HepG2 (cell line): ENCODE measurements around the gene RELL2. TPM values are rescaled to one million over a fixed set of nuclear protein-coding genes. Genes with fewer than 3 reads are reported as not detected.

Experiments used
- ATAC-seq: fragments of 200-7000 bp; cut with Tn5 transposase; 3 replicates; pipeline ENCODE4 v1.9.1; 2020; ENCODE audit warnings: mild to moderate bottlenecking, moderate library complexity
- BruUV-seq: library from RNA; stranded (reverse); fragments of 400-500 nt; replicated peaks from 2 replicates; lab custom pipeline; 2021; lab: Mats Ljungman, UMichigan
- CTCF ChIA-PET: fragments of 300-600 bp; formaldehyde crosslinking; extraction: SDS; loops from one replicate; lab custom pipeline; 2021; ENCODE audit warnings: low total read pairs, inconsistent platforms, low intra/inter-chr PET ratio; lab: Yijun Ruan, JAX
- POLR2A ChIA-PET: fragments of 350-600 bp; sonication (Branson Sonifier 250); formaldehyde crosslinking; loops from one replicate; lab custom pipeline; 2020; ENCODE audit warnings: antibody characterized with exemption, inconsistent platforms; lab: Yijun Ruan, JAX
- DNase-seq: peaks from one replicate; pipeline ENCODE4 v3.0.0-alpha.2; 2015; ENCODE audit warnings: low spot score
- FAIRE-seq: peaks from 3 replicates; lab custom pipeline; 2011; peaks lifted over from hg19 to GRCh38; lab: Jason Lieb, UNC
- H2AFZ ChIP-seq: one replicate; pipeline ENCODE4 v1.6.1; 2011; ENCODE audit warnings: low read length, inconsistent platforms
- H3K27ac ChIP-seq: fragments of 300-600 bp; 3 replicates; pipeline ENCODE4 v1.8.0; 2011; ENCODE audit warnings: mixed run types, mild to moderate bottlenecking, mixed read lengths, low read length, inconsistent platforms; ENCODE audit not compliant: insufficient read depth; ENCODE audit errors: extremely low read length
- H3K27me3 ChIP-seq, 2 experiments: fragments of 200-600 bp in 1 of 2; 2 replicates in 1 of 2; 3 replicates in 1 of 2; pipeline versions ENCODE4 v1.6.0 to v1.8.0; 2011; ENCODE audit warnings: low read length in 2 of 2, mild to moderate bottlenecking in 2 of 2, moderate library complexity in 2 of 2, inconsistent platforms in 1 of 2; ENCODE audit not compliant: insufficient read depth in 2 of 2, control insufficient read depth in 1 of 2
- H3K36me3 ChIP-seq, 2 experiments: fragments of 200-600 bp in 1 of 2; replicated peaks in 1 of 2; 2 replicates in 1 of 2; 3 replicates in 1 of 2; pipeline versions ENCODE4 v1.5.1 to v1.8.0; 2011; ENCODE audit warnings: low read length in 2 of 2, inconsistent platforms in 1 of 2; ENCODE audit not compliant: insufficient read depth in 2 of 2, control insufficient read depth in 1 of 2
- H3K4me1 ChIP-seq: 2 replicates; pipeline ENCODE4 v1.5.1; 2012; ENCODE audit warnings: low read length, inconsistent platforms; ENCODE audit not compliant: insufficient read depth
- H3K4me2 ChIP-seq: 2 replicates; pipeline ENCODE4 v1.6.0; 2011; ENCODE audit warnings: low read depth, low read length, inconsistent platforms
- H3K4me3 ChIP-seq, 3 experiments: fragments of 200-600 bp in 1 of 3; sonication (generic), shearing (Covaris generic) in 1 of 3; replicated peaks in 1 of 3; 2 replicates each; pipeline ENCODE4 v1.5.1; 2011 to 2016; ENCODE audit warnings: low read length in 3 of 3, inconsistent platforms in 2 of 3, low read depth in 2 of 3, mild to moderate bottlenecking in 2 of 3, control low read depth in 1 of 3, mixed read lengths in 1 of 3; ENCODE audit not compliant: insufficient read depth in 1 of 3
- H3K79me2 ChIP-seq: one replicate; pipeline ENCODE4 v1.6.1; 2011; ENCODE audit warnings: low read length, inconsistent platforms; ENCODE audit not compliant: insufficient read depth
- H3K9ac ChIP-seq: 2 replicates; pipeline ENCODE4 v1.6.0; 2011; ENCODE audit warnings: mild to moderate bottlenecking, low read depth, low read length, inconsistent platforms; ENCODE audit not compliant: insufficient read depth
- H3K9me3 ChIP-seq: 2 replicates; pipeline ENCODE4 v1.5.1; 2012; ENCODE audit warnings: mild to moderate bottlenecking, low read length
- H4K20me1 ChIP-seq: 2 replicates; pipeline ENCODE4 v1.6.0; 2011; ENCODE audit warnings: inconsistent platforms, mild to moderate bottlenecking, low read length, moderate library complexity; ENCODE audit not compliant: insufficient read depth
- FOXO1 ChIP-seq: sonication (generic); formaldehyde crosslinking; IDR thresholded peaks from 2 replicates; pipeline ENCODE4 v1.4.0; 2020; ENCODE audit warnings: missing genetic modification reagents
- MXD1 ChIP-seq: sonication (generic); formaldehyde crosslinking; IDR thresholded peaks from 2 replicates; pipeline ENCODE4 v1.4.0; 2020; ENCODE audit warnings: mild to moderate bottlenecking, missing genetic modification reagents
- NONO ChIP-seq, 2 experiments: fragments of 450-650 bp in 1 of 2; sonication (generic) in 1 of 2; formaldehyde crosslinking in 1 of 2; IDR thresholded peaks in 1 of 2; conservative IDR thresholded peaks in 1 of 2; 2 replicates each; pipeline versions ENCODE4 v1.6.1 to v1.8.0; 2017 to 2022; ENCODE audit warnings: mild to moderate bottlenecking in 1 of 2, missing genetic modification reagents in 1 of 2, moderate library complexity in 1 of 2
- POLR2G ChIP-seq: fragments of 200-400 bp; formaldehyde crosslinking; IDR thresholded peaks from 2 replicates; pipeline ENCODE4 v1.6.1; 2018; ENCODE audit warnings: mild to moderate bottlenecking, low read depth, low read length, moderate library complexity
- UBTF ChIP-seq: sonication (generic); formaldehyde crosslinking; IDR thresholded peaks from 2 replicates; pipeline ENCODE4 v1.4.0; 2020; ENCODE audit warnings: mild to moderate bottlenecking, missing genetic modification reagents
- ZNF556 ChIP-seq: sonication (generic); formaldehyde crosslinking; IDR thresholded peaks from 2 replicates; pipeline ENCODE4 v1.4.0; 2020; ENCODE audit warnings: mild to moderate bottlenecking, missing genetic modification reagents, borderline replicate concordance
- ZNF776 ChIP-seq: sonication (generic); formaldehyde crosslinking; IDR thresholded peaks from 2 replicates; pipeline ENCODE4 v1.4.0; 2020; ENCODE audit warnings: mild to moderate bottlenecking, missing genetic modification reagents
- WGBS: methylation state at CpG from one replicate; pipeline ENCODE4 v1.1.6; 2017; ENCODE audit warnings: low lambda C conversion rate; 5-methylcytosine and 5-hydroxymethylcytosine counted together
- in situ Hi-C: cut with HindIII; loops from 2 replicates; pipeline ENCODE4 v1.10.0; 2017; ENCODE audit warnings: low pct_unique_long_range_greater_than_20kb; ENCODE audit not compliant: extremely low pct_ligation_motif_present
- intact Hi-C: fragments of 100-400 bp; cut with micrococcal nuclease; formaldehyde crosslinking; loops from one replicate; pipeline ENCODE4 v1.10.0; 2022; ENCODE audit not compliant: unreplicated experiment
- polyA plus RNA-seq, 8 experiments: library from polyadenylated mRNA; depleted of rRNA in 3 of 8; stranded (reverse) in 7 of 8; unstranded in 1 of 8; fragments of >200 nt; fragmentation: Illumina TruSeq in 4 of 8; extraction: Trizol in 4 of 8; gene quantifications; 2 replicates each; pipeline versions ENCODE4 v1.2.1 to v1.2.3, GENCODE V29; 2011 to 2016; ENCODE audit warnings: low read depth in 4 of 8, missing spikeins in 1 of 8, mixed read lengths in 1 of 8; ENCODE audit not compliant: insufficient read depth in 1 of 8
- total RNA-seq, 5 experiments: library from RNA; depleted of rRNA; stranded (reverse); fragments of >200 nt; fragmentation: Illumina TruSeq; extraction: Trizol; gene quantifications; 2 replicates each; pipeline ENCODE4 v1.2.3, GENCODE V29; 2016; ENCODE audit warnings: low read depth in 1 of 5

RELL2 gene
- total and polyA plus RNA-seq, 2 of the 13 experiments (the other 11 are each of a cell fraction or from before 2014, with no cell fraction given): 6.4 to 8.3 TPM

- H3K9ac ChIP-seq: no peak overlapping the region
Measured at GRCh38 chr5:141647242-141647641, 10.4 kb downstream of the RELL2 start.

More at GRCh38 chr5:141647242-141647641, 10.4 kb downstream of the RELL2 start:
- ChIA-PET CTCF (no interaction called here), POLR2A (interaction anchor here (2.3 kb wide), 1 partner anchor 10 kb away, joined by 9 read pairs; the partner anchor contains the start of genes HDAC3 and RELL2)
- no peak for TF ChIP-seq UBTF
- TF ChIP-seq MXD1 (CRISPR knock-in tag): no peak
- no peak for TF ChIP-seq ZNF556 (CRISPR knock-in tag)
- no peak for TF ChIP-seq ZNF776
- TF ChIP-seq NONO (IDR thresholded peaks at IDR 0.05): no peak
- no peak for TF ChIP-seq NONO (CRISPR knock-in tag; conservative IDR thresholded peaks at IDR 0.05)
- no peak for TF ChIP-seq FOXO1 (CRISPR knock-in tag)
- TF ChIP-seq POLR2G: 0 out of 2 replicates have a peak, but pooled peaks have one; percentile 13
- Histone ChIP-seq H3K9me3 (no peaks in the 10 kb centered on the region), H3K4me2 (no peak overlapping the region), H3K27me3 (no peaks in the 10 kb centered on the region; a peak in 1 of 5 replicates), H2AFZ (no peak overlapping the region), H3K4me3 (no peak overlapping the region), H3K4me1 (peaks cover 17% of the 10 kb centered on the region), H4K20me1 (no peaks in the 10 kb centered on the region), H3K27ac (no peak overlapping the region), H3K36me3 (peaks cover 0 to 10% of the 10 kb centered on the region in 2 experiments; a peak in 1 of 5 replicates), H3K79me2 (no peaks in the 10 kb centered on the region)
- intact Hi-C loops (no loop called here), in situ Hi-C loops (no loop called here)
- DNase-seq (no peak), FAIRE-seq (no peak), ATAC-seq (no peak)
- WGBS: 91% methylated on average over 5 of the region's 5 CpGs
- BruUV-seq: no TSS peak
